Vagina (tissue), 2 donors: ENCODE measurements around the gene PDE10A.

Experiments
- CTCF ChIP-seq, 3 experiments: fragments of 450-650 bp in 2 of 3; fragments of 200-600 bp in 1 of 3; sonication (generic) in 1 of 3; IDR thresholded peaks; one replicate each; pipeline ENCODE4 v1.5.1; 2017 to 2019; ENCODE audit warnings: antibody characterized with exemption in 3 of 3, mild to moderate bottlenecking in 2 of 3, moderate library complexity in 2 of 3
- POLR2A ChIP-seq, 2 donors: fragments of 450-650 bp; IDR thresholded peaks; one replicate each; pipeline ENCODE4 v1.6.1; 2017; ENCODE audit warnings: antibody characterized with exemption in 2 of 2, mild to moderate bottlenecking in 2 of 2, moderate library complexity in 2 of 2
- POLR2AphosphoS5 ChIP-seq, 2 donors: sonication (generic); formaldehyde crosslinking; IDR thresholded peaks; one replicate each; pipeline ENCODE4 v1.9.0; 2017; ENCODE audit warnings: antibody characterized with exemption in 2 of 2, mild to moderate bottlenecking in 2 of 2, low read depth in 1 of 2; ENCODE audit not compliant: insufficient read depth in 1 of 2

DNA sequence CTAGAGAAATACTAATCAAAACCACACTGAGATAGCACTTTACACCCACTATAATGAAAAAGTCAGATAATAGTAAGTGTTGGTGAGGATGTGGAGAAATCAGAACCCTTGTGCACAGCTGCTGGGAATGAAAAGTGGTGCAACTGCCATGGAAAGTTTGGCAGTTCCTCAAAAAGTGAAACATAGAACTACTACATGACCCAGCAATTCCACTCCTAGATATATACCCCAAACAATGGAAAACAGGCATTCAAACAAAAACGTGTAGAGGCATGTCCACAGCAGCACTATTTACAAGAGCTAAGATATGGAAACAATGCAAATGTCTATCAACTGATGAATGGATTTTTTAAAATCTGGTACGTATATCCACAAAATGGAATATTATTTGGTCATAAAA, 236.1 kb downstream of the PDE10A start:
- TF ChIP-seq CTCF (IDR thresholded peaks at IDR 0.05) (no peak), POLR2A (IDR thresholded peaks at IDR 0.05) (no peak), POLR2AphosphoS5 (IDR thresholded peaks at IDR 0.05; ENCODE audit: insufficient read depth in 1 of 2, low read depth in 1 of 2) (no peak)
